GM12892 (cell line): ENCODE measurements around the gene STAMBPL1.

Experiments used
- DNase-seq: peaks from one replicate; pipeline ENCODE4 v3.0.0; 2011; ENCODE audit not compliant: insufficient read length
- FAIRE-seq: peaks from 2 replicates; lab custom pipeline; 2011; peaks lifted over from hg19 to GRCh38; lab: Jason Lieb, UNC
- POLR2A ChIP-seq: IDR thresholded peaks from 2 replicates; pipeline ENCODE4 v1.6.1; 2011; ENCODE audit warnings: low read depth, low read length, control low read depth
- POLR2AphosphoS5 ChIP-seq: IDR thresholded peaks from 2 replicates; pipeline ENCODE4 v1.6.1; 2011; ENCODE audit warnings: low read depth, low read length, control low read depth
- TAF1 ChIP-seq: IDR thresholded peaks from 2 replicates; pipeline ENCODE4 v1.6.1; 2011; ENCODE audit warnings: low read depth, mild to moderate bottlenecking, control low read depth, low read length, borderline replicate concordance

STAMBPL1 gene

DNA sequence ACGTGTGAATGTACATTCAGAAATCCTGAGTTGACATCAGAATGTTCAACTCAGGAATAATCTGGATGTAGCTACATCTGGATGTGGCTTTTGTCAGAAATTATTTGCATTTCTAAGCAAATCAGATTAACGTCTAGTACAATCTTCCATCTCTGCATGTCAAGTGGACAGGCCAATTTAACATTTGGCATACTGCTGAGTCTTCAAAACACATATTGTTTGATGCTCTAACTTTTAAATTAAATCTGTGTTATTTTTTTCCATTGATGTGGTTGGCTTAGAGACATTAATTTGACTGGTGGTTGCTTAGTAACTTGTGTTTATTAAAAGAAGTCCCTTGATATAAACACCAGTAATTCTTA, 3.4 kb downstream of the STAMBPL1 start:
- DNase-seq (no peak), FAIRE-seq (peak; percentile 90)
- TF ChIP-seq POLR2AphosphoS5 (0 out of 2 replicates have a peak, but pooled peaks have one; percentile 20), TAF1 (no peak)

DNA sequence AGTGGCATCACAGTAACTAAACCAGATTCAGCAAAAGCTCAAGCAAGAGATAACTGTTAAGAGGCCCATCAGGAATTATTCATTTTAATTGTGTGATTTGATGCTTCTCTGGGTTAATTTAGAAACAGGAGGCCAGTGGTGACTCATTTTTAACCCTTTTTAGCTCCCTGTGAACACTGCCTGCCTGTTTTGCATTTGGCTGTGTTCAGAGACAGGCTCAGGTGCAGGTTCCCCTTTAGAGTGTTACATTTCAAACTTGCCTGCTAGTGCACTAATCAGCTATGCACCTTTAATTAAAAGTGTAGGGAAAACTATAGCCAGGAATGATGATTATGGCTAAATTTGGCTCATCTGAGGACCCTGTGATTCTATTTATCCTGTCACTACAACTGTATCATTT, 6.5 kb downstream of the STAMBPL1 start:
- peak; percentile 67 for TF ChIP-seq POLR2AphosphoS5
- peak; percentile 63 for TF ChIP-seq POLR2A
- no peak for TF ChIP-seq TAF1
- DNase-seq: no peak
- peak; percentile 99 for FAIRE-seq

GRCh38 chr10:88888810-88889445, 8.9 kb downstream of the STAMBPL1 start:
- FAIRE-seq: no peak
- no peak for TF ChIP-seq POLR2A
- no peak for TF ChIP-seq POLR2AphosphoS5
- TF ChIP-seq TAF1: no peak
- DNase-seq: no peak

- TF ChIP-seq TAF1 (no peak), POLR2A (no peak), POLR2AphosphoS5 (no peak)
- FAIRE-seq (peak; percentile 96), DNase-seq (no peak)
These were observed 9.7 kb downstream of the STAMBPL1 start for GRCh38 chr10:88889559-88890337.

DNA sequence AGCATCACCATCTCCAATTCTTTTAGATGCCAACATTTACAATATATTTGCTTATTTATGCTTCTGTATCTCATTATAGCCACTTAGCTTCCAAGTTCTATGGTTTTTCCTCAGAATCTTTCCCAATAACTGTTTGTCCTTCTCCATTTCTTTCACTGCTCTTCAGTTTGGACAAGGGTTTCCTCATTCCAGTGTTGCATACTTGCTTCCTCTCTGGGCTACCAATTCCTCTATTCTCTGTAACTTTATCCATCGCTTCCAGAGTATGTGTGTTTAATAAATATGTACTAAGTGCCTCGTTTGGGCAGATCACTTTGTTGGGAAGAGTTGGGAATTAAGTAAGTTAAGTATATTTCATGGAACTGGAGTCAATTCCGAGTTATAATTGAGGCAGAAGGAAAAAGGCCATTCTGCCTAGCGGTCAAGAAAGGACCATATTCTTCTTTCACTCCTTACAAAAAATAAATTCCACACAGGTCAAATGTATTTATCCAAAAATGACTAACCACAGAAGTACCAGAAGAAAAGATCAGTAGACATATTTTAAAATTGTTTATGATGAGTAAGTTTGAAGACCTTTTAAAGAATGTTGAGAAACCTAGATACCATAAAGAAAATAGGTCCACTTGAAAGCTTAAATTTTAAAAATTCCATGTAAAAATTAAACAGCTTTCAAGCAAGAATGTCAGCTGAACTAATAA, 10.8 kb downstream of the STAMBPL1 start:
- FAIRE-seq (peak; percentile 27), DNase-seq (no peak)
- TF ChIP-seq TAF1: no peak
- TF ChIP-seq POLR2AphosphoS5: no peak
- no peak for TF ChIP-seq POLR2A

- no peak for TF ChIP-seq TAF1
- no peak for TF ChIP-seq POLR2A
- no peak for TF ChIP-seq POLR2AphosphoS5
- FAIRE-seq (no peak), DNase-seq (no peak)
These were observed 12.3 kb downstream of the STAMBPL1 start for GRCh38 chr10:88892222-88892967.

GRCh38 chr10:88893611-88894010, 13.6 kb downstream of the STAMBPL1 start:
- DNase-seq (no peak), FAIRE-seq (no peak)
- TF ChIP-seq POLR2A: no peak
- TF ChIP-seq POLR2AphosphoS5: no peak
- no peak for TF ChIP-seq TAF1

GRCh38 chr10:88895250-88895649, 15.2 kb downstream of the STAMBPL1 start:
- TF ChIP-seq TAF1: no peak
- no peak for TF ChIP-seq POLR2A
- TF ChIP-seq POLR2AphosphoS5: no peak
- FAIRE-seq (peak; percentile 51), DNase-seq (no peak)

DNA sequence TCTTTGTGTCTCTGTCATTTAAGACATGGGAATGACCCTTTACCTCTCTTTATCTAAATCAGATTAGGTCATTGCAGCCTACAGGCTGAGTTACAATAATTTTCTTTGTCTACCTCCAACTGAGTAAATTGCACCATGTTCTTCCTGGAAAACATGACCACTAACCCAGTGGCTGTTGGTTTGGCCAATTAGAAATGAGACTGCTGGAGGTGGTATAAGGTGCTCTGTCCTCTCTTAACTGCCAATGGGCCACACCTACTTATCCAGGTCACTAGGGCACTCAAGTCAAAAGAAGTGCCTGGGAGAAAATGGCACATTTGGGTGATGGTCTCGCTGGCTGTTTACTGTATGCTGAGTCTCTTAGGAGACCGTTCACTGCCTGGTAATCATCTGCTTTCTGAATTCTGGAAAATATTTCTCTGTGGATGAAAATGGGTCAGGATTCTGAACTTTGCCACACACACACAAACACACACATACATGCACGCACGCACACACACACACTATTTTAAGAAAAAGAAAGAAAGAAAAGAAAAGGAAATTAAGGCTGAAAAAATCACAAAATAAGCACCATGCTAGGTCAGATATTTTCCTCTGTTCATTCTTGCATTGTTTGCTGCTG, 16.4 kb downstream of the STAMBPL1 start:
- TF ChIP-seq POLR2A (no peak), TAF1 (no peak), POLR2AphosphoS5 (no peak)
- FAIRE-seq: peak; percentile 73
- DNase-seq: no peak

DNA sequence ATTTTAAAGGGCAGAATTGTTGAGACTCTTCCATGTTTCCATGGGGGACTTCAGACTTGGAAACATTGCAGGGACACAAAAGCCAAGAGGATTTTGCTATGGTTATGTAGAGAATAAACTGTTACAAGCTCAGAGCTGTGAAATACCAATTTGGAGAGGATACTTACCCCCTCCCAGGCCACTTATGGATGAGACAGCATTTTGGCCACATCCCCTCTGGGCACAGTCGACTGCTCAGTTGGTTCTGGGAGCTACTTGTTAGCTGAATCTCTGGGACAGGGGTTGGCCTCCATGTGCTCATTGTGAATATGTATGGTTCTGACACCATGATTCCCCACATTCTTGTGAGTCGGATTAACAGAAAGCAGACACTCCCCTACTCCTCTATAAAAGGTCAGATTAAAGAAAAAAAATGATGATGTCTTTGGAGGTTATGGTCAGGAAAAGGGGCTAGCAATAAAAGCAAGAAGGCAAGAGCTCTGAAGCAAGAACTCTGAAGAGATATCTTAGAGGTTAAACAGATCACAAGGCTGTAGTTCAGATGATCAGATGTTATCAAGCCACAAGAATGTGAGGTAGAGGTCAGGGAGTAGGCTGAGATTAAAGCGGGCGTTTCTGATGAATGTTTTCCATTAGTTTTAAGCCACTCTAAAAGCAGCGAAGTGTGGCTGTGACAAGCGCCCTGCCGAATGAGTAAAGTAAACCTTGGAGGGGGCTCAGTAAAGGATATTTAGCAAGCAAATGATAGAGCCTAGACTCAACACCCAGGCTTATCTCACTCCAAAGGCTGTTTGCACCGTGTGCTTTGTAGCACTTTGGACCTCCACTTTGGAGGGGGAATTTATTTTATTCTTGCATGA, 17.2 kb downstream of the STAMBPL1 start:
- DNase-seq (no peak), FAIRE-seq (peak; percentile 21)
- TF ChIP-seq POLR2A (no peak), POLR2AphosphoS5 (no peak), TAF1 (no peak)
